ENCODE measurements around the gene CARD11.

Gene CARD11

GRCh38 chr7:2879354-2879753, 164.3 kb downstream of the CARD11 start:
- TF ChIP-seq, protein P1, sequence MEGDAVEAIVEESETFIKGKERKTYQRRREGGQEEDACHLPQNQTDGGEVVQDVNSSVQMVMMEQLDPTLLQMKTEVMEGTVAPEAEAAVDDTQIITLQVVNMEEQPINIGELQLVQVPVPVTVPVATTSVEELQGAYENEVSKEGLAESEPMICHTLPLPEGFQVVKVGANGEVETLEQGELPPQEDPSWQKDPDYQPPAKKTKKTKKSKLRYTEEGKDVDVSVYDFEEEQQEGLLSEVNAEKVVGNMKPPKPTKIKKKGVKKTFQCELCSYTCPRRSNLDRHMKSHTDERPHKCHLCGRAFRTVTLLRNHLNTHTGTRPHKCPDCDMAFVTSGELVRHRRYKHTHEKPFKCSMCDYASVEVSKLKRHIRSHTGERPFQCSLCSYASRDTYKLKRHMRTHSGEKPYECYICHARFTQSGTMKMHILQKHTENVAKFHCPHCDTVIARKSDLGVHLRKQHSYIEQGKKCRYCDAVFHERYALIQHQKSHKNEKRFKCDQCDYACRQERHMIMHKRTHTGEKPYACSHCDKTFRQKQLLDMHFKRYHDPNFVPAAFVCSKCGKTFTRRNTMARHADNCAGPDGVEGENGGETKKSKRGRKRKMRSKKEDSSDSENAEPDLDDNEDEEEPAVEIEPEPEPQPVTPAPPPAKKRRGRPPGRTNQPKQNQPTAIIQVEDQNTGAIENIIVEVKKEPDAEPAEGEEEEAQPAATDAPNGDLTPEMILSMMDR (IDR thresholded peaks at IDR 0.05; ENCODE audit: extremely low read depth, missing control alignments): no peak

DNA sequence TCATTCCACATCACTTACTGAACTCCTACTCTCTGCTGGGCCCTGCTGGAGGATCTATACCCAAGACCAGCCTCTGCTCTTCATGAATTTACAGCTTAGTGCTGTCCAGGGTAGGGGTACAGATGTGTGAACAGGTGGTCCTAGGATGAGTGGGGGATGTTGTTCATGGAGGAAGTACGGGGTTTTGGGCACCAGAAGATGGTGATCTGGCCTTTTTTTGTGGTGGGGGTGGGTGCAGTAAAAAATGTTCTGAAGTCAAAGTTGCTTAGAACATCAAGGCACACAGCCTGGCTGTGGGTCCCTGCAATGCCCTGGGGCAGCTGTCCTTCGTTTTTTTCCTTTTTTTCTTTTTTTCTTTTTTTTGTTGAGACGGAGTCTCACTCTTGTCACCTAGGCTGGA, 165.4 kb downstream of the CARD11 start:
- TF ChIP-seq, protein P1 (IDR thresholded peaks at IDR 0.05; ENCODE audit: extremely low read depth, missing control alignments): no peak
- no peak for DNase-seq (ENCODE audit: low spot score)

More at GRCh38 chr7:2879354-2879753, 164.3 kb downstream of the CARD11 start:
- DNase-seq (ENCODE audit: low spot score): no peak

DNA sequence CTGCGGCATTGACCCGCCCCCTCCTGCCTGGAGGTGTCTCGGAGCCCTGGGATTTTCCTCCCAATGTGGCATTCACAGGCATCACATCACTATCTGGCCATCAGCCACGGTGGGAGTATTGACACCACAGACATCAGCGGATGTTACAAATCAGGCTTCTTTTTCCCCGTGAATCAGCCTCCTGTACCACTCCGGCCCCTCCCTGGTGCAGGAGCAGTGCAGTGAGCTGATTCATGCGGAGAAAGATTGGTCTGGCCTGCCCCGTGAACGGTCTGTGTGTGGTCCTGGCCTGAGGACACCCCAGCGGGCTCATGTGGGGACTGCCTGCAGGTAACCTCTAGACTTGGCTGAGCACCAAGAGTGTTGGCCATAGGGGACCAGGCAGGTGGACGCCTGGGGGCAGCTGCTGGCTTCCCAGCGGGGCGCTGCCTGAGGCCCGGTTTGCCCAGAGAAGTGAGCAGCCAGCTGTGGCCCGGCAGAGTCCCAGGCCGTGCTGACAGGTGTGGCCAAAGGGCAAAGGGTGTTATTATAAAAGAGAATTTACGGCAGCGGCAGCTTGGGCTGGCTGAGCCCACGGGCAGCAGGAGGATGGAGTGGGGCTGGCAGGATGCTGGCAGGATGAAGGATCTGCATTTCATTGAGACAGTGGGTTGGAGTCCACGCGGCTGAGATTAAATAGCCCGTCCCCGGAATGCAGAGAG, 167.5 kb downstream of the CARD11 start:
- no peak for DNase-seq (ENCODE audit: low spot score)
- TF ChIP-seq, protein P1 (IDR thresholded peaks at IDR 0.05; ENCODE audit: extremely low read depth, missing control alignments): no peak

- TF ChIP-seq, protein P1 (IDR thresholded peaks at IDR 0.05; ENCODE audit: extremely low read depth, missing control alignments): no peak
- DNase-seq (ENCODE audit: low spot score): no peak
These were observed 169.7 kb downstream of the CARD11 start for GRCh38 chr7:2873686-2874551.

DNA sequence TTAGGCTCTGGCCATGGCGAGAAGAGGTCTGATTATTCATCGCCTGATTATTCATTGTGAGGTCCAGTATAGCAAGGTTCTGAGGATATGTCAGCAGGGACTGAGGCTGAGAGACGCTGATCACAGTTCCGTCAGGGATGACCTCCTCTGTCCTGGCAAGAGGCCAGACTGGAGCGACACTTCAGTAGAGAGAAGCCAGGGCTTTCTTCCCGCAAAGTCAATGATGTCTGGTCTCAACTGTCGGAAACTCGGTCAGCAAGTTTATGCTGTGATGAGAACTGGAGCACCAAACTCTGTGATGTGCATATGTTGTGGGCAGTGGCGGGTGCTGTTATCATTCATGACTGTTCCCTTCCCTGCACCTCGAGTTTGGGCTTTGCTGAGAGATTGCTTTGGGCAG, 170.5 kb downstream of the CARD11 start:
- TF ChIP-seq, protein P1 (IDR thresholded peaks at IDR 0.05; ENCODE audit: extremely low read depth, missing control alignments): no peak
- peak; percentile 1 for DNase-seq (ENCODE audit: low spot score)

DNA sequence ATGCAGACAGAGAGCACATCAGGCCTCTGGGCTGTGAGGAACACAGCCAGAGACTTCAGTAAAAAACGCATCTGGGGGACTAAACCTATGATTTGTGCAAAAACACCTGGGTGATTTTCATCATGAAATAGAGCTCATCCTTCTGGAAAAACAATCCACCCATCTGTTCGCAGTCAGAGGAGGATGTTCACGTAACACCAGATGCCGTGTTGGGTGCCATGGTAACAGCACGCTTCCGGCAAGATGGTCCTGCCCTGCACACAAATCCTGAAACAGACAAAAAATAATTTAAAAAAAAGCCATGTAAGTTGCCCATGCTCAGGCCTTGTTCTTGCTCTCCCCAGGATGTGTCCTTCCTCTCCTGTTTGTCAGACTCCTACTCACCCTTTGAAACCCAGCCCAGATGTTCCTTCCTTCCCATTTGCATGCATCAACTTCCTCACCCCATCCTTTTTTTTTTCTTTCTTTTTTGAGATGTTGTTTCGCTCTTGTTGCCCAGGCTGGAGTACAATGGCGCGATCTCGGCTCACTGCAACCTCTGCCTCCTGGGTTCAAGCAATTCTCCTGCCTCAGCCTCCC, 171.3 kb downstream of the CARD11 start:
- DNase-seq (ENCODE audit: low spot score): no peak
- TF ChIP-seq, protein P1 (IDR thresholded peaks at IDR 0.05; ENCODE audit: extremely low read depth, missing control alignments): no peak

GRCh38 chr7:2870471-2870931, 173.2 kb downstream of the CARD11 start:
- no peak for DNase-seq (ENCODE audit: low spot score)
- TF ChIP-seq, protein P1 (IDR thresholded peaks at IDR 0.05; ENCODE audit: extremely low read depth, missing control alignments): no peak

All from GM20000 (cell line).